Measurements from ENCODE around the gene MSRB1.

MSRB1 gene

GRCh38 chr16:1890708-1891050 lies 52.3 kb downstream of the MSRB1 start:
- no peak for DNase-seq

- no peak for DNase-seq
Observed at GRCh38 chr16:1890024-1890707, 52.8 kb downstream of the MSRB1 start.

Data from stimulated activated naive CD4-positive, alpha-beta T cell treated with Interleukin-2 at 50 U/mL for 16 hours (primary cell).